H1 (cell line): Measurements from ENCODE around the gene AVPR2. TPM values are rescaled to one million over a fixed set of nuclear protein-coding genes. Genes with fewer than 3 reads are reported as not detected.

Experiments used
- RAD21 ChIP-seq, 2 experiments: IDR thresholded peaks in 1 of 2; conservative IDR thresholded peaks in 1 of 2; 2 replicates each; pipeline ENCODE4 v1.6.1; 2011; ENCODE audit warnings: low read depth in 2 of 2, low read length in 2 of 2, improper control_type of control experiment in 1 of 2, inconsistent platforms in 1 of 2, mild to moderate bottlenecking in 1 of 2, moderate library complexity in 1 of 2
- polyA plus RNA-seq, 7 experiments: library from polyadenylated mRNA; depleted of rRNA in 3 of 7; stranded (reverse) in 5 of 7; unstranded in 2 of 7; fragments of >200 nt in 5 of 7; fragments of 200-250 nt in 2 of 7; gene quantifications; 1 replicate in 5 of 7; 2 replicates in 1 of 7; 4 replicates in 1 of 7; pipeline versions ENCODE4 v1.2.1 to v1.2.3, GENCODE V29; 2011 to 2013; ENCODE audit warnings: missing spikeins in 2 of 7, mixed read lengths in 2 of 7
- total RNA-seq: library from RNA; stranded (reverse); fragmentation: NEBNext Ultra II Directional; extraction: Animal tissue kit (Norgen Biotek cat#: 25700); gene quantifications from 2 replicates; pipeline ENCODE4 v1.2.1, GENCODE V29; 2021
- TF ChIP-seq, protein P1 (sequence below): fragments of 300-600 bp; sonication (generic); IDR thresholded peaks from 2 replicates; pipeline ENCODE4 v1.7.1; 2012; ENCODE audit warnings: low read length, moderate library complexity, mild to moderate bottlenecking, inconsistent platforms; ENCODE audit not compliant: insufficient replicate concordance
- TF ChIP-seq, protein P2 (sequence below), 3 experiments: IDR thresholded peaks; 1 replicate in 2 of 3; 2 replicates in 1 of 3; pipeline versions ENCODE4 v1.5.1 to v1.6.1; 2011; ENCODE audit warnings: low read length in 3 of 3, mild to moderate bottlenecking in 3 of 3, inconsistent platforms in 2 of 3, low read depth in 1 of 3, moderate library complexity in 1 of 3; ENCODE audit not compliant: insufficient read depth in 1 of 3; ENCODE audit errors: control extremely low read depth in 1 of 3

AVPR2 gene
- total and polyA plus RNA-seq, 2 of the 8 experiments (the other 6 are each of a cell fraction or from before 2014, with no cell fraction given): 0.09 TPM; not detected in 1

GRCh38 chrX:153947009-153947769 is 42.7 kb downstream of the AVPR2 start (continued):
- TF ChIP-seq, protein P1, sequence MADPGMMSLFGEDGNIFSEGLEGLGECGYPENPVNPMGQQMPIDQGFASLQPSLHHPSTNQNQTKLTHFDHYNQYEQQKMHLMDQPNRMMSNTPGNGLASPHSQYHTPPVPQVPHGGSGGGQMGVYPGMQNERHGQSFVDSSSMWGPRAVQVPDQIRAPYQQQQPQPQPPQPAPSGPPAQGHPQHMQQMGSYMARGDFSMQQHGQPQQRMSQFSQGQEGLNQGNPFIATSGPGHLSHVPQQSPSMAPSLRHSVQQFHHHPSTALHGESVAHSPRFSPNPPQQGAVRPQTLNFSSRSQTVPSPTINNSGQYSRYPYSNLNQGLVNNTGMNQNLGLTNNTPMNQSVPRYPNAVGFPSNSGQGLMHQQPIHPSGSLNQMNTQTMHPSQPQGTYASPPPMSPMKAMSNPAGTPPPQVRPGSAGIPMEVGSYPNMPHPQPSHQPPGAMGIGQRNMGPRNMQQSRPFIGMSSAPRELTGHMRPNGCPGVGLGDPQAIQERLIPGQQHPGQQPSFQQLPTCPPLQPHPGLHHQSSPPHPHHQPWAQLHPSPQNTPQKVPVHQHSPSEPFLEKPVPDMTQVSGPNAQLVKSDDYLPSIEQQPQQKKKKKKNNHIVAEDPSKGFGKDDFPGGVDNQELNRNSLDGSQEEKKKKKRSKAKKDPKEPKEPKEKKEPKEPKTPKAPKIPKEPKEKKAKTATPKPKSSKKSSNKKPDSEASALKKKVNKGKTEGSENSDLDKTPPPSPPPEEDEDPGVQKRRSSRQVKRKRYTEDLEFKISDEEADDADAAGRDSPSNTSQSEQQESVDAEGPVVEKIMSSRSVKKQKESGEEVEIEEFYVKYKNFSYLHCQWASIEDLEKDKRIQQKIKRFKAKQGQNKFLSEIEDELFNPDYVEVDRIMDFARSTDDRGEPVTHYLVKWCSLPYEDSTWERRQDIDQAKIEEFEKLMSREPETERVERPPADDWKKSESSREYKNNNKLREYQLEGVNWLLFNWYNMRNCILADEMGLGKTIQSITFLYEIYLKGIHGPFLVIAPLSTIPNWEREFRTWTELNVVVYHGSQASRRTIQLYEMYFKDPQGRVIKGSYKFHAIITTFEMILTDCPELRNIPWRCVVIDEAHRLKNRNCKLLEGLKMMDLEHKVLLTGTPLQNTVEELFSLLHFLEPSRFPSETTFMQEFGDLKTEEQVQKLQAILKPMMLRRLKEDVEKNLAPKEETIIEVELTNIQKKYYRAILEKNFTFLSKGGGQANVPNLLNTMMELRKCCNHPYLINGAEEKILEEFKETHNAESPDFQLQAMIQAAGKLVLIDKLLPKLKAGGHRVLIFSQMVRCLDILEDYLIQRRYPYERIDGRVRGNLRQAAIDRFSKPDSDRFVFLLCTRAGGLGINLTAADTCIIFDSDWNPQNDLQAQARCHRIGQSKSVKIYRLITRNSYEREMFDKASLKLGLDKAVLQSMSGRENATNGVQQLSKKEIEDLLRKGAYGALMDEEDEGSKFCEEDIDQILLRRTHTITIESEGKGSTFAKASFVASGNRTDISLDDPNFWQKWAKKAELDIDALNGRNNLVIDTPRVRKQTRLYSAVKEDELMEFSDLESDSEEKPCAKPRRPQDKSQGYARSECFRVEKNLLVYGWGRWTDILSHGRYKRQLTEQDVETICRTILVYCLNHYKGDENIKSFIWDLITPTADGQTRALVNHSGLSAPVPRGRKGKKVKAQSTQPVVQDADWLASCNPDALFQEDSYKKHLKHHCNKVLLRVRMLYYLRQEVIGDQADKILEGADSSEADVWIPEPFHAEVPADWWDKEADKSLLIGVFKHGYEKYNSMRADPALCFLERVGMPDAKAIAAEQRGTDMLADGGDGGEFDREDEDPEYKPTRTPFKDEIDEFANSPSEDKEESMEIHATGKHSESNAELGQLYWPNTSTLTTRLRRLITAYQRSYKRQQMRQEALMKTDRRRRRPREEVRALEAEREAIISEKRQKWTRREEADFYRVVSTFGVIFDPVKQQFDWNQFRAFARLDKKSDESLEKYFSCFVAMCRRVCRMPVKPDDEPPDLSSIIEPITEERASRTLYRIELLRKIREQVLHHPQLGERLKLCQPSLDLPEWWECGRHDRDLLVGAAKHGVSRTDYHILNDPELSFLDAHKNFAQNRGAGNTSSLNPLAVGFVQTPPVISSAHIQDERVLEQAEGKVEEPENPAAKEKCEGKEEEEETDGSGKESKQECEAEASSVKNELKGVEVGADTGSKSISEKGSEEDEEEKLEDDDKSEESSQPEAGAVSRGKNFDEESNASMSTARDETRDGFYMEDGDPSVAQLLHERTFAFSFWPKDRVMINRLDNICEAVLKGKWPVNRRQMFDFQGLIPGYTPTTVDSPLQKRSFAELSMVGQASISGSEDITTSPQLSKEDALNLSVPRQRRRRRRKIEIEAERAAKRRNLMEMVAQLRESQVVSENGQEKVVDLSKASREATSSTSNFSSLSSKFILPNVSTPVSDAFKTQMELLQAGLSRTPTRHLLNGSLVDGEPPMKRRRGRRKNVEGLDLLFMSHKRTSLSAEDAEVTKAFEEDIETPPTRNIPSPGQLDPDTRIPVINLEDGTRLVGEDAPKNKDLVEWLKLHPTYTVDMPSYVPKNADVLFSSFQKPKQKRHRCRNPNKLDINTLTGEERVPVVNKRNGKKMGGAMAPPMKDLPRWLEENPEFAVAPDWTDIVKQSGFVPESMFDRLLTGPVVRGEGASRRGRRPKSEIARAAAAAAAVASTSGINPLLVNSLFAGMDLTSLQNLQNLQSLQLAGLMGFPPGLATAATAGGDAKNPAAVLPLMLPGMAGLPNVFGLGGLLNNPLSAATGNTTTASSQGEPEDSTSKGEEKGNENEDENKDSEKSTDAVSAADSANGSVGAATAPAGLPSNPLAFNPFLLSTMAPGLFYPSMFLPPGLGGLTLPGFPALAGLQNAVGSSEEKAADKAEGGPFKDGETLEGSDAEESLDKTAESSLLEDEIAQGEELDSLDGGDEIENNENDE: no peak
- TF ChIP-seq, protein P2, sequence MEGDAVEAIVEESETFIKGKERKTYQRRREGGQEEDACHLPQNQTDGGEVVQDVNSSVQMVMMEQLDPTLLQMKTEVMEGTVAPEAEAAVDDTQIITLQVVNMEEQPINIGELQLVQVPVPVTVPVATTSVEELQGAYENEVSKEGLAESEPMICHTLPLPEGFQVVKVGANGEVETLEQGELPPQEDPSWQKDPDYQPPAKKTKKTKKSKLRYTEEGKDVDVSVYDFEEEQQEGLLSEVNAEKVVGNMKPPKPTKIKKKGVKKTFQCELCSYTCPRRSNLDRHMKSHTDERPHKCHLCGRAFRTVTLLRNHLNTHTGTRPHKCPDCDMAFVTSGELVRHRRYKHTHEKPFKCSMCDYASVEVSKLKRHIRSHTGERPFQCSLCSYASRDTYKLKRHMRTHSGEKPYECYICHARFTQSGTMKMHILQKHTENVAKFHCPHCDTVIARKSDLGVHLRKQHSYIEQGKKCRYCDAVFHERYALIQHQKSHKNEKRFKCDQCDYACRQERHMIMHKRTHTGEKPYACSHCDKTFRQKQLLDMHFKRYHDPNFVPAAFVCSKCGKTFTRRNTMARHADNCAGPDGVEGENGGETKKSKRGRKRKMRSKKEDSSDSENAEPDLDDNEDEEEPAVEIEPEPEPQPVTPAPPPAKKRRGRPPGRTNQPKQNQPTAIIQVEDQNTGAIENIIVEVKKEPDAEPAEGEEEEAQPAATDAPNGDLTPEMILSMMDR (IDR thresholded peaks at IDR 0.05; ENCODE audit: control extremely low read depth in 1 of 3, insufficient read depth in 1 of 3, low read depth in 1 of 3, low read length in 3 of 3): peak in 2 of 3 experiments; percentile 77 to 99; a peak in 3 of 4 replicates
- peak; percentile 51 to 64 for TF ChIP-seq RAD21 (IDR thresholded peaks at IDR 0.05 in 1 of 2, conservative IDR thresholded peaks at IDR 0.05 in 1 of 2; ENCODE audit: low read depth in 2 of 2, low read length in 2 of 2)
